Activated CD8-positive, alpha-beta T cell treated with anti-CD3 and anti-CD28 coated beads, Interleukin-2, amount 10 ng/mL, durations not matched to agents 7 days and 5 days (primary cell): ENCODE measurements around the gene KIDINS220. TPM values are rescaled to one million over a fixed set of nuclear protein-coding genes. Genes with fewer than 3 reads are reported as not detected.

Source experiments
- ATAC-seq: fragments of 150-1000 bp; cut with Tn5 transposase; one replicate; pipeline ENCODE4 v1.10.0; 2021; ENCODE audit warnings: moderate library complexity
- CTCF ChIA-PET: fragments of 350-600 bp; sonication (Branson Sonifier 250); formaldehyde crosslinking; loops from one replicate; lab custom pipeline; 2021; ENCODE audit warnings: antibody characterized with exemption; lab: Charles Lee
- POLR2A ChIA-PET: fragments of 350-600 bp; sonication (Branson Sonifier 250); formaldehyde crosslinking; loops from one replicate; lab custom pipeline; 2021; ENCODE audit warnings: antibody characterized with exemption; lab: Charles Lee
- DNase-seq: peaks from one replicate; pipeline ENCODE4 v3.0.0-alpha.2; 2020
- H3K27ac Mint-ChIP-seq: one replicate; pipeline ENCODE4 v1.8.0; 2021; ENCODE audit warnings: mild to moderate bottlenecking, mixed read lengths
- H3K27me3 Mint-ChIP-seq: one replicate; pipeline ENCODE4 v1.8.0; 2021; ENCODE audit warnings: low read depth, mixed read lengths
- H3K36me3 Mint-ChIP-seq: one replicate; pipeline ENCODE4 v1.8.0; 2021; ENCODE audit warnings: low read depth, mixed read lengths
- H3K4me1 Mint-ChIP-seq: one replicate; pipeline ENCODE4 v1.8.0; 2021; ENCODE audit warnings: low read depth, mixed read lengths
- H3K4me3 Mint-ChIP-seq: one replicate; pipeline ENCODE4 v1.8.0; 2021; ENCODE audit warnings: mild to moderate bottlenecking, mixed read lengths
- H3K9me3 Mint-ChIP-seq: one replicate; pipeline ENCODE4 v1.8.0; 2022; ENCODE audit warnings: mixed read lengths; ENCODE audit not compliant: insufficient read depth
- total RNA-seq, 2 experiments: library from RNA; stranded (reverse); gene quantifications; one replicate each; pipeline ENCODE4 v1.2.3, GENCODE V29; 2021

KIDINS220 gene
- total RNA-seq, 2 experiments from 2014 or later = 27.2 to 30.0 TPM

DNA sequence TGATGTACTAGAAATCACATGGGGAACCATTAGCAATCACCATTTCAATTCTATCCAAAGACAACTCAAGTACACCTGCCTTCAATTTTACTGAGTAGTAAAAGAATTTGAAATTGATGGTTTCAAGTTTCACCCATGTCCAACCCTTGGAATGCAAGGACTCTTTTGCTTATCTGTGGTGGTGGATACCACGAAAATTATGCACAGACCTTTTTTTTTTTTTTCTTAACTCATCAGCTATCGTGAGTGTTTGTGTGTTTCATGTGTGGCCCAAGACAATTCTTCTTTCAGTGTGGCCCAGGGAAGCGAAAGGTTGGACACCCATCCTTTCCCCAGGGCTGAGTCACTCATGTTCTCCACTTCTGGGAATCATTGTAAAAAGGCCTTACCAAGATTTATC, 132.5 kb downstream of the KIDINS220 start:
- POLR2A ChIA-PET = no interaction called here
- Mint-ChIP-seq H3K4me1 (peaks cover 5% of the 10 kb centered on the region), H3K4me3 (no peak overlapping the region), H3K9me3 (no peaks in the 10 kb centered on the region), H3K27me3 (no peaks in the 10 kb centered on the region), H3K36me3 (no peaks in the 10 kb centered on the region), H3K27ac (no peak overlapping the region)
- DNase-seq (no peak), ATAC-seq (no peak)
- CTCF ChIA-PET = no interaction called here

DNA sequence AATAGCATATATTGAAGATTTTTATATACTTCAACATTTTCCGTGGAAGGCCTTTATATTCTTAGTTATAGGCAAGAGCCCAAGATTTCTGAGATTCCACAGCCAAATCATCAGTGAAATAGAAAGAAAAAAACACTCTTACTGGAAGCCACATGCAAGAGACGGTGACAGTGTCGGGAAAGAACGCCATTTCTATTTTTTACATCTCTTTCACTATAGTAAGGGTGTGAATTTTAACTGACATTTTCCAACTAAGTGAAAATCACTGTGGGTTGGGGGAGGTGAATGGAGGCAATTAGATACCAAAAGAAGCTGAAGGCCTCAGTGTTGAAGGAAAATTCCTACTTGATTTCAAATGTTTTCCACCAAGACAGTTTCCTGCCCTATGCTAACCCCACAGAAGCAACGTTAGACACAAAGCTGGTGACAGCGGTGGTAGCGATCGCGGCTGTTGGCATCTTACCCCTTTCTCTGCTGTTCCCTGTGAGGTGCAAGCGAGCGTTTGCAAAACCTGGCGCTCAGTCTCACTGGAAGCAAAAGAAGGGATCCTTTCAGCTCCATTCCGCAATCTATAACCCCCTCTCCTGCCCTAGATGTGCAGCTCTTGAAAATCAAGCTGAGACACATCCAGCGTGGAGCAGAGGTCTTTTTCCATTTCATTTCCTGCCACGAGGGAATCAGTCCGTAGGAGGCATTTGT, 135.6 kb downstream of the KIDINS220 start:
- DNase-seq (no peak), ATAC-seq (no peak)
- CTCF ChIA-PET = interaction anchor here (1.2 to 2.1 kb wide), 2 partner anchors 9 to 60 kb away, joined by 3 to 8 read pairs; no protein-coding TSS in a partner anchor
- H3K9me3 Mint-ChIP-seq = no peaks in the 10 kb centered on the region
- no peaks in the 10 kb centered on the region for H3K27me3 Mint-ChIP-seq
- no peaks in the 10 kb centered on the region for H3K4me1 Mint-ChIP-seq
- POLR2A ChIA-PET = interaction anchor here (0.6 kb wide), 1 partner anchor 157 kb away, joined by 4 read pairs; no protein-coding TSS in a partner anchor
- no peaks in the 10 kb centered on the region for H3K36me3 Mint-ChIP-seq
- no peak overlapping the region for H3K27ac Mint-ChIP-seq
- no peak overlapping the region for H3K4me3 Mint-ChIP-seq

DNA sequence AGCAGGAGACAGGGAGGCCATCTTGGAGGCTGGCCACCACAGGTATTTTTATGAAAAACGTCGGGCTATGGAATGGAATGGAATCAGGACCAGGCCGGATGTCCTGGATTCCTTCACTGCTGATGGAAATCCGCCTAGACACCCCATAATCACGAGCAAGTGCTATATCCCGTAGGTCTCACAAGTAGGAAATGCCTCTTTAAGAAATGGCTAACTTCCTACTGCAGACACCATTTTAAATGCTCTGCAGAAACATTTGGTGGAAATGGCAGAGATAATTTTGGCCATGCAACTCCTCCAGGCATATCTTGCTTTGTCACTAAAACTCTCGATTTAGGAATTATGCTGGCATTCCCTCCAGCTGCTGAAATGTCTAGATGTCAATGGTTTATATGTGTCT, 137.6 kb downstream of the KIDINS220 start:
- no peaks in the 10 kb centered on the region for H3K36me3 Mint-ChIP-seq
- no peaks in the 10 kb centered on the region for H3K27me3 Mint-ChIP-seq
- ChIA-PET CTCF (no interaction called here), POLR2A (no interaction called here)
- no peaks in the 10 kb centered on the region for H3K9me3 Mint-ChIP-seq
- H3K27ac Mint-ChIP-seq = no peak overlapping the region
- H3K4me1 Mint-ChIP-seq = no peaks in the 10 kb centered on the region
- H3K4me3 Mint-ChIP-seq = no peak overlapping the region
- DNase-seq = no peak
- no peak for ATAC-seq

DNA sequence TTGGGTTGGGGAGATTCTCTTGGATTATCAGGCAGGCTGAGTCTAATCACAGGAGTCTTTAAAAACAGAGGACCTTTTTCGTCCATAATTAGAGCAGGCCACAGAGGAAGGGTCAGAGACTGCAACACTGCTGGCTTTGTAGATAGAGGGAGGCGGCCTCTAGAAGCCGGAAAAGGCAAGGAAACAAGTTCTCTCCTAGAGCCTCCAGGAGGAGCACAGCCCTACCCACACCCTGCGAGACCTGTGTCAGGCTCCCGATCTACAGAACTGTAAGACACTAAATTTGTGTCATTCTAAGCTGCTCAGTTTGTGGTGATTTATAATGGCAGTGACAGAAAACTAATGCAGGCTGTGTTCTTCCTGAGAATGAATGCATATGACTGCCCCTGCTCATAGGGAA, 140.2 kb downstream of the KIDINS220 start:
- ChIA-PET POLR2A (no interaction called here), CTCF (no interaction called here)
- no peak for DNase-seq
- peaks cover 8% of the 10 kb centered on the region for H3K27me3 Mint-ChIP-seq
- H3K4me3 Mint-ChIP-seq = no peak overlapping the region
- H3K36me3 Mint-ChIP-seq = no peaks in the 10 kb centered on the region
- no peak for ATAC-seq
- H3K9me3 Mint-ChIP-seq = no peaks in the 10 kb centered on the region
- H3K4me1 Mint-ChIP-seq = peaks cover 4% of the 10 kb centered on the region
- H3K27ac Mint-ChIP-seq = no peak overlapping the region

DNA sequence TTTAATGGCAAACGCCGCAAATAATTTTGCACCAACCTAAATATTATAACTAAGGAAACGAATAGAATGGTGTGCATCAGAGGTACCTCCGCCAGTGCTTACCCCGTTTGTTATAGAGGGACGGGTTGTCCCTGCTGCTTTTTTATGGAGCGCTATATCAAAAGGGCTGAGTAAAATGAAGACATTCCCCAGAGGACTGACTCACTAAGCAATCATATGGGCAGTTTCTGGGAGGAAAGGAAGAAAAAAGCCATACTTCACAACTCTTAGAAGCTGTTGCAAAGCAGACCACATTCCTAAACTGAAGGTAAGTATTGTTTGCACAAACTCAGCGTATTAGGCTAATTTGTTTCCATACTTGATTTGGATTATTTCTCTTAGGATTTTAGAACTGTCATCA, 142.7 kb downstream of the KIDINS220 start:
- Mint-ChIP-seq H3K9me3 (no peaks in the 10 kb centered on the region), H3K4me1 (peaks cover 4% of the 10 kb centered on the region), H3K4me3 (no peak overlapping the region), H3K27ac (no peak overlapping the region), H3K36me3 (no peaks in the 10 kb centered on the region), H3K27me3 (peaks cover 22% of the 10 kb centered on the region)
- ChIA-PET POLR2A (no interaction called here), CTCF (interaction anchor here (2.2 kb wide), 1 partner anchor 1267 kb away, joined by 5 read pairs; no protein-coding TSS in a partner anchor)
- DNase-seq (no peak), ATAC-seq (no peak)

DNA sequence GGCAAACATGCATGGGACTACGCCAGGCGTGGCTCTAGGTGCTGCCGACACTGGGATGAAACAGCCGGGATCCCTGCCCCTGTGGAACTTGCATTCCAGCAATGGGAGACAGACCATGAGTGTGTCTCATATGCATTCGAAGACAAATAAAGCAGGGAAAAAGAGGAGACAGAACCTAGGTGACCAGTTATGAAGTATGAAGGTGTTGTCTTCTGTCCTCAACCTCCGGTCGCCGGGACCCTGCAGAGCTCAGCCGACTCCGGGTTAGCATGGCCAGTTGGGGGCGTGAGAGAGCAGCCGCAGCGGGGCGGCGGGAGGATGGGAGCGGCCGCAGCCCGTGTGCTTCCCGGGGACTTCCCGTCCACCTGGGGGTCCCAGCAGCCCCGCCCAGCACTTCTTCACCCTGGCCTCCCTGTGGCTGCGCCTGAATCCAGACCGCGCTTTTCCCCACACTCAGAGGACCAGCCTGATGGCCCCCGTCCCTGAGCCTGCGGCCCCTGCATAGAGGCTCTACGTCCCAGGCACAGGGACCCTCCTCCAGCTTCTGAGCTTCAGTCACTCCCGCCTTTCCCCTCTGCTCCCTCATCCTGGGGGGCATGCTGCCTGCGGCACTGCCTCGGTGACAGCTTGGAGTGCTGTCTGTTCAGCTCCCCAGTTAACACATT, 144.1 kb downstream of the KIDINS220 start:
- H3K36me3 Mint-ChIP-seq = no peaks in the 10 kb centered on the region
- CTCF ChIA-PET = interaction anchor here (0.6 to 2.2 kb wide), 17 partner anchors 9 to 1580 kb away, joined by 3 to 8 read pairs (median 4); no protein-coding TSS in a partner anchor
- no peak overlapping the region for H3K4me3 Mint-ChIP-seq
- ATAC-seq (peak; percentile 76), DNase-seq (peak; percentile 60)
- H3K27me3 Mint-ChIP-seq = peaks cover 25% of the 10 kb centered on the region
- no peaks in the 10 kb centered on the region for H3K9me3 Mint-ChIP-seq
- POLR2A ChIA-PET = interaction anchor here (1.4 kb wide), 1 partner anchor 11 kb away, joined by 3 read pairs; the partner anchor contains the start of gene ID2
- peaks cover 4% of the 10 kb centered on the region for H3K4me1 Mint-ChIP-seq
- H3K27ac Mint-ChIP-seq = no peak overlapping the region

DNA sequence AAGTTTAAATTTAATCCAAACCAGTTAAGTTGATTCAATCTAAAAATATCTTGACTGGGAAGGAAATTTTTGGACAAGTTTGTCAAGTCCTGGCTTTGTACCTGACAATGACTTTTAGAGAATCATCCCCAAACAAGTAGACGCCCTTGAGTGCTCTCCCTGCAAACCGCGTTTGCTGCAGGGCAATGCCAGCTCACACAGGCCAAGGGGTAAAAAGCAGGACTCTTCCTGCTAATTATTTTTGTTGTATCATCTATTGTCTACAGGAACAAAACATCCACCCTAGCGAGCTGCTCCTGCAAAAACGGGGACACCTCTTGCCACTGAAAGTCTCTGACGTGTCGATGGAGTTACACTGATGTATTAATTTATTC, 144.6 kb downstream of the KIDINS220 start:
- H3K36me3 Mint-ChIP-seq = peaks cover 3% of the 10 kb centered on the region
- CTCF ChIA-PET = interaction anchor here (0.6 to 2.2 kb wide), 13 partner anchors 8 to 1489 kb away, joined by 3 to 8 read pairs (median 5); no protein-coding TSS in a partner anchor

DNA sequence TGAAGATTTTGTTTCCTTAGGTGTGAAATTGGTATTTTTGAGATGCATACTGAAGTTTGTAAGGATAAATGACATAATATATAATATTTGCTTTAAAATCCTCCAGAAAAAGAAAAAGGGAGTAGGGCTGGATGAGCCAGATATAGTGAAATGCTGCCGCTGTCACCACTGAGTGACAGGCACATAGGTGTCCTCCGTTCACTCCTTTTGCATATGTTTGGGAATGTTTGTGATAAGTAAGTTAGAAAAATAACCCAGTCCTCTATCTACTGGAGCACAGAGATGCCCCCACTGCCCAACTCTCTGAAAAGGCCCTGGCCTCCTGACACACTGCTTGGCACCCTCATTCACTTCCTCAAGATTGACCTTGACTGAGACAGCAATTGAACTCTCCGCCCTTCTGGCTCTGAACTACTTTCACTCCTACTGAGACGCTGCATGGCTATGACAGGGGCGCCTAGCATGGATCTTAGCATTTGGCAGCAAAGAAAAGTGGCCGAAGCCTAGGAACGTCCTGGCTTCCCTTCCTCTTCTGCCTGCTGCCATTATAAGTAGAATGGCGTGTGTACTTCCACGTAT, 145.5 kb downstream of the KIDINS220 start:
- DNase-seq = no peak
- ATAC-seq = no peak
- no peak overlapping the region for H3K27ac Mint-ChIP-seq
- peaks cover 3% of the 10 kb centered on the region for H3K36me3 Mint-ChIP-seq
- peaks cover 4% of the 10 kb centered on the region for H3K4me1 Mint-ChIP-seq
- H3K9me3 Mint-ChIP-seq = no peaks in the 10 kb centered on the region
- ChIA-PET POLR2A (no interaction called here), CTCF (interaction anchor here (1.7 to 1.8 kb wide), 2 partner anchors 19 to 68 kb away, joined by 5 read pairs; no protein-coding TSS in a partner anchor)
- H3K27me3 Mint-ChIP-seq = peaks cover 25% of the 10 kb centered on the region
- no peak overlapping the region for H3K4me3 Mint-ChIP-seq

More for the DNA sequence above, 144.6 kb downstream of the KIDINS220 start:
- ATAC-seq = no peak
- H3K27me3 Mint-ChIP-seq = peaks cover 25% of the 10 kb centered on the region
- H3K9me3 Mint-ChIP-seq = no peaks in the 10 kb centered on the region
- DNase-seq = no peak
- H3K4me3 Mint-ChIP-seq = no peak overlapping the region
- H3K4me1 Mint-ChIP-seq = peaks cover 4% of the 10 kb centered on the region
- H3K27ac Mint-ChIP-seq = no peak overlapping the region
- POLR2A ChIA-PET = interaction anchor here (1.4 kb wide), 1 partner anchor 11 kb away, joined by 3 read pairs; the partner anchor contains the start of gene ID2

DNA sequence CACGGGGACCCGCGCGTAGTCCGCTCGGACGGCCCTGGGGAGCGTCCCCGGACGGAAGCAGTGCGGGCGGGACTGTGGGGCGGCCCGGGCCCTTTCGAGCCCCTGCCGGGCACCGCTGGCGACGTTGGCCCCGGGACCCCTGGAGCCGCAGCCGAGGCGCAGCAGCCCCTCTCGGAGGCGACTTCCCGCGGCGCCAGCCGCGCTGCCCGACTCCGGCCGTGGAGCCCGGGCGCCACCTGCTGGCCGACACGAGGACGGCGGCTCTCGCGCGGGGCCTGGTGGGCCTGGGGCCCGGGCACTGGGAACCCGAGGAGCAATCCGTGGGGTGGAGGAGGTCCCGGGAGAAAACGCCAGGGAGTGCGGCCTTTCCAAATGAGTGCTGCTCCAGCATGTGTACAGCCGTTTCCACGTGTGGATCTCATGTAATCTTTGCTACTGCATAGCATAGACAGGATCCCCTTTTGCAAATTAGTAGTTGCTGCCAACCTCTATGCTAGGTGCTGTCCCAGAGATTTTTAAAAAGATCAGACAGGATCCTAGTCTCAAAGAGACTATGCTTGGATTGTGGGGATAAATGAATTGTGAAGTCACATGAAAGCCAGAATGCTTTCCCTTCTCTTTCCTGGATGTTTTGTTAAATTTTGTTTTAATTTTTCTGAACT, 151.6 kb downstream of the KIDINS220 start:
- Mint-ChIP-seq H3K27me3 (peaks cover 6% of the 10 kb centered on the region), H3K4me1 (peaks cover 12% of the 10 kb centered on the region), H3K27ac (peak overlapping the region; percentile 52), H3K4me3 (peak overlapping the region; percentile 66), H3K9me3 (no peaks in the 10 kb centered on the region), H3K36me3 (peaks cover 37% of the 10 kb centered on the region)
- ATAC-seq = peak; percentile 21
- CTCF ChIA-PET = interaction anchor here (1.7 to 1.8 kb wide), 2 partner anchors 141 to 1258 kb away, joined by 8 to 18 read pairs; no protein-coding TSS in a partner anchor
- DNase-seq = peak; percentile 79
- POLR2A ChIA-PET = interaction anchor here (1.4 to 1.7 kb wide), 3 partner anchors 111 to 960 kb away, joined by 5 to 25 read pairs (median 5); no protein-coding TSS in a partner anchor

DNA sequence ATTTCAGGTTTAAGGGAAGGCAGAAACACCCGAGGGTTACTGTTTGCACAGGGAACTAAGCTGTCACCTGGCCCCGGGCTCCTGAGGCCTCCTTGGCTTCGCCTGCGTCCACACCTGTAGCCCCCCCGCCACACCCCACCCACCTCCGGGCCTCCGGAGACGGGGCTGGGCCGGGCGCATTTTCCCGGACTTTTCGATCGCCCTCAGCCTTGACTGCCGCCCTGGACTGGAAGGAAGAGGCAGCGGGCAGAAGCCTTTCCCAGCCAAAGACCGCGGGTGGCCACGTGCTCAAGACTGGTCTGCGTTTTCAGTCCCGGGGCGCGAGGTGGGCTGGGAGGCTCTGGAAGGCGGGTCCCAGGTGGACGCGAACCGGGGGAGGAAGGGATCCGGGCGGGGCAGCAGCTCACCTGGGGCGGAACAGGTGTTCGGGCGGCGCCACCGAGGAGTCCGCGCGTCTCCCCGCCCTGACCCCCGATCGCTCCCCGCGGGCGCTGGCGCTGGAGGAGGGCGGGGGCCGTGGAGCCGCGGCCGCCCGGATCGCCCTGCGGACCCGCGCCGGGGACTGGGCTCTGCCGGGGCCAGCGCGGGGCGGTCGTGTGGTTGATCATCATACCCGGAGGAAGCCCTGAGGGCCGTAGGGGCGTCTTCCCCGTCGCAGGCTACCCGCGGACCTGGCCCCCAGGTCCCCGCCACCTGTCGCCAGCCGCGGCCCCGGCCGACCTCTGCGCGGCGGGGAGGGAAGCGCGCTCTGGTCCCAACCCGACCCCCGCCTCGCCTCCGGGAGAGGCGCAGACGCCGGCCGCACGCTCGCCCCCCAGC, 152.3 kb downstream of the KIDINS220 start:
- H3K9me3 Mint-ChIP-seq = no peaks in the 10 kb centered on the region
- peaks cover 18% of the 10 kb centered on the region for H3K4me1 Mint-ChIP-seq
- H3K27ac Mint-ChIP-seq = peak overlapping the region; percentile 91
- H3K4me3 Mint-ChIP-seq = peak overlapping the region; percentile 99
- DNase-seq = peak; percentile 71
- ATAC-seq = peak; percentile 5
- H3K27me3 Mint-ChIP-seq = peaks cover 5% of the 10 kb centered on the region
- H3K36me3 Mint-ChIP-seq = peaks cover 37% of the 10 kb centered on the region
- ChIA-PET CTCF (interaction anchor here (0.6 to 1.8 kb wide), 9 partner anchors 8 to 1588 kb away, joined by 3 to 18 read pairs (median 4); no protein-coding TSS in a partner anchor), POLR2A (interaction anchor here (0.8 to 1.7 kb wide), 17 partner anchors 15 to 1256 kb away, joined by 3 to 25 read pairs (median 3); no protein-coding TSS in a partner anchor)
